Measurements from ENCODE around the gene CACNA1C.

DNA sequence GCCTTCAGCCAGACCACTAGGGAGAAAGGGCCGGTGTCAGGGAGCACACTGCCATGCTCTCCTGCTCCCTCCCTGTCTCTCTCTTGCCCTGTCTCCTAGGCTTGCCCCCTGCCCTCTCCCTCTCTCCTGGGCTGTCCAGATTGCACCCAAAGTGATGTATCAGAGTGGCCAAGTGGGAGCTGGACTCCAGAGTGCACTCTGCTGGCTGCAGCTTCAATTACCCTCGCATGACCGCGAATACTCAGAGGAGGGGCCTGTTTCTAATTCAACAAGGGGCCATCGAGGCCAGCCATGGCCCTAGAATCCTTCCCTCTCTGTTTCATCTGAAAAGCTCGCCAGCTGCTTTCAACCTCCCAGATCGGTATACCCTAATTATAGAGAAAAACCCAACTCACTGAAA lies 535.6 kb downstream of the CACNA1C start:
- TF ChIP-seq, protein P1, sequence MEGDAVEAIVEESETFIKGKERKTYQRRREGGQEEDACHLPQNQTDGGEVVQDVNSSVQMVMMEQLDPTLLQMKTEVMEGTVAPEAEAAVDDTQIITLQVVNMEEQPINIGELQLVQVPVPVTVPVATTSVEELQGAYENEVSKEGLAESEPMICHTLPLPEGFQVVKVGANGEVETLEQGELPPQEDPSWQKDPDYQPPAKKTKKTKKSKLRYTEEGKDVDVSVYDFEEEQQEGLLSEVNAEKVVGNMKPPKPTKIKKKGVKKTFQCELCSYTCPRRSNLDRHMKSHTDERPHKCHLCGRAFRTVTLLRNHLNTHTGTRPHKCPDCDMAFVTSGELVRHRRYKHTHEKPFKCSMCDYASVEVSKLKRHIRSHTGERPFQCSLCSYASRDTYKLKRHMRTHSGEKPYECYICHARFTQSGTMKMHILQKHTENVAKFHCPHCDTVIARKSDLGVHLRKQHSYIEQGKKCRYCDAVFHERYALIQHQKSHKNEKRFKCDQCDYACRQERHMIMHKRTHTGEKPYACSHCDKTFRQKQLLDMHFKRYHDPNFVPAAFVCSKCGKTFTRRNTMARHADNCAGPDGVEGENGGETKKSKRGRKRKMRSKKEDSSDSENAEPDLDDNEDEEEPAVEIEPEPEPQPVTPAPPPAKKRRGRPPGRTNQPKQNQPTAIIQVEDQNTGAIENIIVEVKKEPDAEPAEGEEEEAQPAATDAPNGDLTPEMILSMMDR (conservative IDR thresholded peaks at IDR 0.05 in 1 of 2, IDR thresholded peaks at IDR 0.05 in 1 of 2; ENCODE audit: extremely low read depth in 1 of 2, insufficient read depth in 1 of 2, low read depth in 1 of 2, low read length in 2 of 2), result no peak
- no peak for TF ChIP-seq EZH2 (IDR thresholded peaks at IDR 0.05; ENCODE audit: borderline replicate concordance, low read length)
